Activated naive CD8-positive, alpha-beta T cell treated with anti-CD3 and anti-CD28 coated beads, Interleukin-2, amount 50 U/mL, for 24 hours (primary cell): ENCODE data around the gene PCSK4.
"Not testable (repeated sequence)": the region's sequence is repeated elsewhere in the genome, so short reads cannot be mapped to it uniquely, and the experiment has no call there.

Experiments used
- ATAC-seq: fragments of 150-1000 bp; cut with Tn5 transposase; one replicate; pipeline ENCODE4 v1.10.0; 2021
- DNase-seq: peaks from one replicate; pipeline ENCODE4 v3.0.0; 2021
- H3K27ac Mint-ChIP-seq: one replicate; pipeline ENCODE4 v1.8.0; 2021; ENCODE audit warnings: mild to moderate bottlenecking, mixed read lengths
- H3K27me3 Mint-ChIP-seq: one replicate; pipeline ENCODE4 v1.8.0; 2021; ENCODE audit warnings: mixed read lengths
- H3K36me3 Mint-ChIP-seq: one replicate; pipeline ENCODE4 v1.8.0; 2021; ENCODE audit warnings: low read depth, mixed read lengths
- H3K4me1 Mint-ChIP-seq: one replicate; pipeline ENCODE4 v1.8.0; 2021; ENCODE audit warnings: mixed read lengths
- H3K4me3 Mint-ChIP-seq: one replicate; pipeline ENCODE4 v1.8.0; 2021; ENCODE audit warnings: mild to moderate bottlenecking, moderate library complexity, mixed read lengths
- H3K9me3 Mint-ChIP-seq: one replicate; pipeline ENCODE4 v1.8.0; 2021; ENCODE audit warnings: mixed read lengths

PCSK4 gene

GRCh38 chr19:1445185-1445931, 44.8 kb downstream of the PCSK4 start:
- Mint-ChIP-seq H3K27ac (no peak overlapping the region), H3K4me1 (peaks cover 25% of the 10 kb centered on the region), H3K36me3 (peaks cover 26% of the 10 kb centered on the region), H3K4me3 (peak overlapping the region; percentile 58), H3K9me3 (no peaks in the 10 kb centered on the region), H3K27me3 (peaks cover 28% of the 10 kb centered on the region)
- ATAC-seq, result peak; percentile 75
- peak; percentile 87 for DNase-seq

DNA sequence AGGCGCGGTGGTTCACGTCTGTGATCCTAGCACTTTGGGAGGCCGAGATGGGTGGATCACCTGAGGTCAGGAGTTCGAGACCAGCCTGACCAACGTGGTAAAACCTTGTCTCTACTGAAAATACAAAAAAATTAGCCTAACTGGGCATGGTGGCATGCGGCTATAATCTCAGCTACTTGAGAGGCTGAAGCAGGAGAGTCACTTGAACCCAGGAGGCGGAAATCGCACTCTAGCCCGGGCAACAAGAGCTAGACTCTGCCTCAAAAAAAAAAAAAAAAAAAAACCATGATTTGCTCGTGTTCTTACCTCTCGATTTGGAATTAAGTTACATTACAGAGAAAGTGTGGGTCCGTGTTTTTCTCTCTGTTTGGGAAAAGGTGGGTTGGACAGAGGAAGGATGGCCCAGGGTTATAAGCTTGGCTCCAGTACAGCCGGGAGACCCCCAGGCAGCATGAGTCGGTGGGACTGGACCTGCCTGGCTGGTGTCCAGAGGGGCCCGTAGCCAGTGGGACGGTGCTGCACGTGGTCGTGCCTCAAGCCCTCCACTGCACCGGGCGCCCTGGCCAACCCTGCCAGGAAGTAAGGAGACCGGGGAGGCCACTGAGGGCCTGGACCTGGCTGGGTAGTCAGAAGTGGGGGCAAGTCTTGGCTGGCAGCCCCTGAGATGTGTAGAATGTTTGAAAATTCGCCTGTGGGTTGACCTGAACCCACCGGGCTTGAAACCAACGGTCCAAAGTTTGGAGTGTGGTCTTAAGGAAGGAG, 48.3 kb downstream of the PCSK4 start:
- DNase-seq (no peak), ATAC-seq (no peak)
- Mint-ChIP-seq H3K4me3 (peak overlapping the region; percentile 94), H3K9me3 (no peaks in the 10 kb centered on the region), H3K27me3 (peaks cover 3% of the 10 kb centered on the region), H3K36me3 (peaks cover 44% of the 10 kb centered on the region), H3K4me1 (peaks cover 47% of the 10 kb centered on the region), H3K27ac (peak overlapping the region; percentile 65)

DNA sequence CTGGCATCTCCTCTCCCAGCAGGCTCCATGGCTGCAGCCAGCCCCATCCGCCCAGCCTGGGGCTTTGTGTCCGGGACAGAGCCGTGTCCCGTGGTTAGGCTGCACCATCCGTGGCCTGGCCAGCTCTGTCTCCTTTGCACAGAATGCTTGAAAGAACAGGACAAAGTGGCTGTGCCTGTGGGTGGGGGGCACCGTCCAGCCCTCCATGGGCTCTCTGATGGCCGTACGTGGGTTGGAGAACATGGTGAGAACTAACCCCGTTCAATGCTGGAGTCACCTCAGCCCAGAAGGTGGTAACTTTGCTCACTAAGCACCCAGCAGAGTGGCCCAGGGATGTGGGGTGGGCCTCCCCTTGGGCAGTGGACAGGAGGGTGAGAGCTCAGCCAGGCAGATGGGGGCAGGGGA, 49.1 kb downstream of the PCSK4 start:
- DNase-seq, result no peak
- H3K4me1 Mint-ChIP-seq, result peaks cover 47% of the 10 kb centered on the region
- H3K9me3 Mint-ChIP-seq, result no peaks in the 10 kb centered on the region
- no peak for ATAC-seq
- peak overlapping the region; percentile 99 for H3K27ac Mint-ChIP-seq
- H3K36me3 Mint-ChIP-seq, result peaks cover 44% of the 10 kb centered on the region
- no peaks in the 10 kb centered on the region for H3K27me3 Mint-ChIP-seq
- H3K4me3 Mint-ChIP-seq, result peak overlapping the region; percentile 94

- H3K27ac Mint-ChIP-seq, result peak overlapping the region; percentile 99
- H3K4me3 Mint-ChIP-seq, result peak overlapping the region; percentile 94
- H3K27me3 Mint-ChIP-seq, result no peaks in the 10 kb centered on the region
- no peaks in the 10 kb centered on the region for H3K9me3 Mint-ChIP-seq
- H3K36me3 Mint-ChIP-seq, result peaks cover 44% of the 10 kb centered on the region
- no peak for DNase-seq
- peaks cover 45% of the 10 kb centered on the region for H3K4me1 Mint-ChIP-seq
- ATAC-seq, result no peak
Measured at GRCh38 chr19:1440418-1440801, 49.7 kb downstream of the PCSK4 start.

- H3K4me3 Mint-ChIP-seq, result peak overlapping the region; percentile 94
- H3K27ac Mint-ChIP-seq, result peak overlapping the region; percentile 99
- H3K36me3 Mint-ChIP-seq, result peaks cover 44% of the 10 kb centered on the region
- not testable (repeated sequence) for DNase-seq, H3K9me3 Mint-ChIP-seq, H3K27me3 Mint-ChIP-seq, ATAC-seq
- peaks cover 41% of the 10 kb centered on the region for H3K4me1 Mint-ChIP-seq
Measured at GRCh38 chr19:1439525-1440417, 50.4 kb downstream of the PCSK4 start.

- Mint-ChIP-seq H3K27me3 (no peaks in the 10 kb centered on the region), H3K9me3 (no peaks in the 10 kb centered on the region), H3K4me3 (peak overlapping the region; percentile 94), H3K27ac (peak overlapping the region; percentile 99), H3K4me1 (peaks cover 41% of the 10 kb centered on the region), H3K36me3 (peaks cover 44% of the 10 kb centered on the region)
- no peak for DNase-seq
- ATAC-seq, result no peak
Measured at GRCh38 chr19:1438933-1439354, 51.2 kb downstream of the PCSK4 start.

- Mint-ChIP-seq H3K4me3 (peak within 1 kb of the TSS; percentile 94), H3K36me3 (peaks cover 44% of the 10 kb centered on the region), H3K4me1 (peaks cover 41% of the 10 kb centered on the region), H3K9me3 (no peaks in the 10 kb centered on the region), H3K27ac (peak within 1 kb of the TSS; percentile 99), H3K27me3 (no peaks in the 10 kb centered on the region)
- peak; percentile 98 for DNase-seq
- ATAC-seq, result peak; percentile 85
Measured at GRCh38 chr19:1438035-1438932, 51.9 kb downstream of the PCSK4 start, which contains the start of gene RPS15. Gene RPS15 (plus strand): TSS chr19:1438396. CDS start chr19:1438426, 30 bp downstream.

DNA sequence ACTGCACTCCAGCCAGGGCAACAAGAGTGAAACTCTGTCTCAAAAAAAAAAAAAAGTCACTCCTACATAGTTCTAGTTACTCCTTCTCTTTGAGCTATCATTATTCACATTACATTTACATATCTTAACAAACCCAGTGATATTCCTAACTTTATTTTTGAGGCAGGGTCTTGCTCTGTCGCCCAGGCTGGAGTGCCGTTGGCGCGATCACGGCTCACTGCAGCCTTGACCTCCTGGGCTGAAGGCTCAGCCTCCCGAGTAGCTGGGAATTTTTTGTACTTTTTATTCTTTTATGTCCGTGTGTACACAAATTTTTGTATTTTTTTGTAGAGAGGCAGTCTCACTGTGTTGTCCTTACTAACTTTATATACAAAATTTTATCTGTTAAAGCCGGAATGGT, 52.5 kb downstream of the PCSK4 start:
- H3K4me1 Mint-ChIP-seq, result peaks cover 41% of the 10 kb centered on the region
- peaks cover 42% of the 10 kb centered on the region for H3K36me3 Mint-ChIP-seq
- peak overlapping the region; percentile 94 for H3K4me3 Mint-ChIP-seq
- ATAC-seq, result no peak
- peak overlapping the region; percentile 99 for H3K27ac Mint-ChIP-seq
- no peaks in the 10 kb centered on the region for H3K9me3 Mint-ChIP-seq
- no peaks in the 10 kb centered on the region for H3K27me3 Mint-ChIP-seq
- no peak for DNase-seq

- peaks cover 25% of the 10 kb centered on the region for H3K4me1 Mint-ChIP-seq
- ATAC-seq (no peak), DNase-seq (no peak)
- H3K27me3 Mint-ChIP-seq, result no peaks in the 10 kb centered on the region
- peaks cover 24% of the 10 kb centered on the region for H3K36me3 Mint-ChIP-seq
- H3K27ac Mint-ChIP-seq, result no peak overlapping the region
- no peaks in the 10 kb centered on the region for H3K9me3 Mint-ChIP-seq
- H3K4me3 Mint-ChIP-seq, result no peak overlapping the region
Measured at GRCh38 chr19:1435378-1435989, 54.7 kb downstream of the PCSK4 start.

DNA sequence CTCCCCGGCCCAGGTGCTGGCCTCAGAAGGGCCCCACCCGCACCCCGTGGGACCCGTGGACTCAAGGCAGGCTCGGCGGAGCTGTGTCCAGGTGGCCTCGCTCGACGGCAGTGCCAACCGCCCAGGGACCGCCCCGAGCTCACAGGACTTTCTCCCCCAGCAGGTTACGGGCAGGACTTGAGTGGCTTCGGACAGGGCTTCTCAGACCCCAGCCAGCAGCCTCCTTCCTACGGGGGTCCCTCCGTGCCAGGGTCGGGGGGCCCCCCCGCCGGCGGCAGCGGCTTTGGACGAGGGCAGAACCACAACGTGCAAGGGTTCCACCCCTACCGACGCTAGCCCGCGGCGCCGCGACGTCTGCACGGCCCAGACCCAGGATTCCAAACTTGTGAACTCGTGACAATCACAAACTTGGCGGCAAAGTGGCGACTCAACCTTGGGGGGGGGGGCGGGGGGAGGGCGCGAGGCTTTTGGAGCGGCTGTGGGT, 55.5 kb downstream of the PCSK4 start:
- no peaks in the 10 kb centered on the region for H3K9me3 Mint-ChIP-seq
- H3K27ac Mint-ChIP-seq, result no peak overlapping the region
- H3K4me1 Mint-ChIP-seq, result peaks cover 16% of the 10 kb centered on the region
- no peak overlapping the region for H3K4me3 Mint-ChIP-seq
- peaks cover 15% of the 10 kb centered on the region for H3K36me3 Mint-ChIP-seq
- DNase-seq (no peak), ATAC-seq (no peak)
- no peaks in the 10 kb centered on the region for H3K27me3 Mint-ChIP-seq

- Mint-ChIP-seq H3K4me1 (peaks cover 10% of the 10 kb centered on the region), H3K27me3 (no peaks in the 10 kb centered on the region), H3K36me3 (peaks cover 9% of the 10 kb centered on the region), H3K4me3 (no peak overlapping the region), H3K27ac (no peak overlapping the region), H3K9me3 (no peaks in the 10 kb centered on the region)
- ATAC-seq (no peak), DNase-seq (no peak)
Measured at GRCh38 chr19:1434040-1434366, 56.1 kb downstream of the PCSK4 start.

- peaks cover 8% of the 10 kb centered on the region for H3K36me3 Mint-ChIP-seq
- DNase-seq (no peak), ATAC-seq (no peak)
- no peaks in the 10 kb centered on the region for H3K27me3 Mint-ChIP-seq
- H3K4me3 Mint-ChIP-seq, result no peak overlapping the region
- H3K4me1 Mint-ChIP-seq, result peaks cover 9% of the 10 kb centered on the region
- H3K27ac Mint-ChIP-seq, result no peak overlapping the region
- H3K9me3 Mint-ChIP-seq, result no peaks in the 10 kb centered on the region
Measured at GRCh38 chr19:1433119-1434039, 56.8 kb downstream of the PCSK4 start.
